ENCODE data around the gene RPS14. TPM values are rescaled to one million over a fixed set of nuclear protein-coding genes. Genes with fewer than 3 reads are reported as not detected.

RPS14 gene
- total RNA-seq, 1 experiment from 2014 or later, result 2,564 TPM

DNA sequence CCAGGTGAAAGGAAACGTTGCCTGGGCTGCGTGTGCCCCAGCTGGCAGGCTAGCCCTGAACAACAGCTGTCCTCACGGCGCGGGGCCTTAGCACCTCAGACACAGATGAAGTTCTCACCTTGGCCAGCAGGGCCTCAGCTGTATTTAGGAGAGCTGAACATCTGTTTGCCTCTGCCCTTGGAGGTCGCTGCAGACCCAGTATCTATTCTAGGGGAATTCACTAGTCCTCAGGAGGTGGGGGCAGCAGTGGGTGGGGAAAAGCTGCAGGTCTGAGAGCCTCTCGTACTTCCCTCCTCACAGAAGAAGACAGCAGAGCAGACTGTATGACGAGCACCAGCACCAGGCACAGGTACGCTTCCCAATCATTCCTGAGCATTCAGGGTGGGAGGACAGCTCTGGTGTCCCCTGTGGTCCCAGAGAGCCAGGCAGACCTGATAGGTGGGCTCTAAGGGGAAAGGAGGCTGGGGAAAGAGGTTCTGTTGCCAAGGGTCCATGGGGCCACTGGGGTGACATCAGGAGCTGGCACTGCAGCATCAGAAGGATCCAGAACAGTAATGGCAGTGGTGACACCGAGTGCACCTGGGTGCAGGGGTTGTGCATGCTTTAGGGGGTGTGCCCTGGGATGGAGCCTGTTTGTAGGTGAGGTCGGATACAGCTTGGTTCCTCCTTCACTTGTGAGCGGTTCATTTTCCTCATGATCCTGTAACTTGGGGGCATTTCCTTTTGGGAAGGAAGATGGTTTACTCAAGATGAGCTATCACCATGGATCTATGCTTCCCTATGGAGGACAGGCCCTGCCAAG, 50.6 kb downstream of the RPS14 start:
- DNase-seq (ENCODE audit: low spot score) (peak; percentile 28), ATAC-seq (peak; percentile 74)
- Mint-ChIP-seq H3K4me1 (no peaks in the 10 kb centered on the region), H3K27ac (no peak overlapping the region), H3K27me3 (ENCODE audit: low read depth) (no peaks in the 10 kb centered on the region), H3K4me3 (no peak overlapping the region), H3K36me3 (peaks cover 57% of the 10 kb centered on the region), H3K9me3 (no peaks in the 10 kb centered on the region)
- ChIA-PET POLR2A (no interaction called here), CTCF (interaction anchor here (0.6 to 4.6 kb wide), 24 partner anchors 8 to 146 kb away, joined by 3 to 76 read pairs (median 4); partner anchors contain the start of gene CD74)
- TF ChIP-seq CTCF (IDR thresholded peaks at IDR 0.05), result peak; percentile 23; the same call in 1 of the 2 replicates
- TF ChIP-seq, protein P1, sequence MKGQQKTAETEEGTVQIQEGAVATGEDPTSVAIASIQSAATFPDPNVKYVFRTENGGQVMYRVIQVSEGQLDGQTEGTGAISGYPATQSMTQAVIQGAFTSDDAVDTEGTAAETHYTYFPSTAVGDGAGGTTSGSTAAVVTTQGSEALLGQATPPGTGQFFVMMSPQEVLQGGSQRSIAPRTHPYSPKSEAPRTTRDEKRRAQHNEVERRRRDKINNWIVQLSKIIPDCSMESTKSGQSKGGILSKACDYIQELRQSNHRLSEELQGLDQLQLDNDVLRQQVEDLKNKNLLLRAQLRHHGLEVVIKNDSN (CRISPR knock-in tag; IDR thresholded peaks at IDR 0.05), result no peak
- no peak for TF ChIP-seq ZNF121 (CRISPR knock-in tag; IDR thresholded peaks at IDR 0.05)
- peak; percentile 83; the same call in 1 of the 2 replicates for TF ChIP-seq ZNF416 (CRISPR knock-in tag; IDR thresholded peaks at IDR 0.05)

DNA sequence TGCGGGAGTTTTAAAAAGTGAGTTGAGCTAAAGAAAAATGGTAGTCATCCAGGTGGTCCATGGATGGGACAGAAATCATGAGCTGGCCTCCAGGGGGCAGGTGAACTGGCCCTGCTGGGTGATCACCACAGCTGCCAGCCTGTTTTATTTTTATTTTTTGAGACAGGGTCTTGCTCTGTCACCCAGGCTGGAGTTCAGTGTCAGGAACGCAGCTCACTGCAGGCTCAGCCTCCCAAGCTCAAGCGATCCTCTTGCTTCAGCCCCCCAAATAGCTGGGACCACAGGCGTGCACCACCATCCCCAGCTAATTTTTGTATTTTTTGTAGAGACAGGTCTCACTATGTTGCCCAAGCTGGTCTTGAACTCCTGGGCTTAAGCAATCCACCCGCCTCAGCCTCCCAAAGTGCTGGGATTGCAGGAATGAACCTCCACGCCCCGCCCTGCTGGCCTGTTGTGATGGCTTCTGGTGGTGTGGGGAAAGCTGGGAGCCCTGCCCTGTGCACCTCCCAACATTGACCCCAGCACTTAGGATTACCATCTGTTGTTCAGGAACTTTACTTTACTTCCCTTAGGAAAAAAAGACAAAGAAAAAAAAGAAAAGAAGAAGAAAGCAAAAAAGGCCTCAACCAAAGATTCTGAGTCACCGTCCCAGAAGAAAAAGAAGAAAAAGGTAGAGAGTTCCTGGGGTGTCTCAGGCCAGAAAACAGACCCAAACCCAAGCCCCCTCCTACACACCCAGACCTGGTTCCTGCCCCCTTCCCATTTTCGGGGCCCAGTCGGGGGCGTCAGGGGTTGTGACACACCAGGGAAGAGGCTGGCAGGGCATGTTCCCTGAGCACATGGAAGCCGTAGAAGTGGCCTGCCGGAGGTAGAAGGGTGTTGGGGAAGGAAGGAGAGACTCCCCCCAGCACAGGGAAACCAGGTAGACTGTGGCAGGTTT, 51.5 kb downstream of the RPS14 start:
- no peak overlapping the region for H3K4me3 Mint-ChIP-seq
- H3K4me1 Mint-ChIP-seq, result no peaks in the 10 kb centered on the region
- H3K36me3 Mint-ChIP-seq, result peaks cover 63% of the 10 kb centered on the region
- POLR2A ChIA-PET, result interaction anchor here (1.0 to 1.4 kb wide), 2 partner anchors 40 to 47 kb away, joined by 3 to 4 read pairs; no protein-coding TSS in a partner anchor
- H3K27ac Mint-ChIP-seq, result peak overlapping the region; percentile 66; the same call in 1 of the 2 replicates
- ATAC-seq, result no peak
- H3K9me3 Mint-ChIP-seq, result no peaks in the 10 kb centered on the region
- no peaks in the 10 kb centered on the region for H3K27me3 Mint-ChIP-seq (ENCODE audit: low read depth)
- DNase-seq (ENCODE audit: low spot score), result no peak
- CTCF ChIA-PET, result interaction anchor here (0.5 to 4.6 kb wide), 29 partner anchors 8 to 1057 kb away, joined by 3 to 76 read pairs (median 4); partner anchors contain the start of genes ARSI and CD74
- TF ChIP-seq ZSCAN18 (CRISPR knock-in tag; IDR thresholded peaks at IDR 0.05) (no peak), CTCF (IDR thresholded peaks at IDR 0.05) (no peak), ARID4B (CRISPR knock-in tag; IDR thresholded peaks at IDR 0.05; ENCODE audit: borderline replicate concordance) (no peak), MAX (CRISPR knock-in tag; IDR thresholded peaks at IDR 0.05) (no peak), JAZF1 (CRISPR knock-in tag; IDR thresholded peaks at IDR 0.05) (no peak), JUN (CRISPR knock-in tag; IDR thresholded peaks at IDR 0.05) (no peak), TEAD1 (CRISPR knock-in tag; IDR thresholded peaks at IDR 0.05) (no peak), ZNF263 (CRISPR knock-in tag; IDR thresholded peaks at IDR 0.05; ENCODE audit: low read depth) (no peak), ESRRA (CRISPR knock-in tag; IDR thresholded peaks at IDR 0.05; ENCODE audit: borderline replicate concordance) (no peak), CDX4 (CRISPR knock-in tag; IDR thresholded peaks at IDR 0.05; ENCODE audit: borderline replicate concordance) (no peak)
